Measurements from ENCODE around the gene NBAS. TPM values are rescaled to one million over a fixed set of nuclear protein-coding genes. Genes with fewer than 3 reads are reported as not detected.

The NBAS gene
- polyA plus RNA-seq, 1 experiment, result 35.6 TPM

DNA sequence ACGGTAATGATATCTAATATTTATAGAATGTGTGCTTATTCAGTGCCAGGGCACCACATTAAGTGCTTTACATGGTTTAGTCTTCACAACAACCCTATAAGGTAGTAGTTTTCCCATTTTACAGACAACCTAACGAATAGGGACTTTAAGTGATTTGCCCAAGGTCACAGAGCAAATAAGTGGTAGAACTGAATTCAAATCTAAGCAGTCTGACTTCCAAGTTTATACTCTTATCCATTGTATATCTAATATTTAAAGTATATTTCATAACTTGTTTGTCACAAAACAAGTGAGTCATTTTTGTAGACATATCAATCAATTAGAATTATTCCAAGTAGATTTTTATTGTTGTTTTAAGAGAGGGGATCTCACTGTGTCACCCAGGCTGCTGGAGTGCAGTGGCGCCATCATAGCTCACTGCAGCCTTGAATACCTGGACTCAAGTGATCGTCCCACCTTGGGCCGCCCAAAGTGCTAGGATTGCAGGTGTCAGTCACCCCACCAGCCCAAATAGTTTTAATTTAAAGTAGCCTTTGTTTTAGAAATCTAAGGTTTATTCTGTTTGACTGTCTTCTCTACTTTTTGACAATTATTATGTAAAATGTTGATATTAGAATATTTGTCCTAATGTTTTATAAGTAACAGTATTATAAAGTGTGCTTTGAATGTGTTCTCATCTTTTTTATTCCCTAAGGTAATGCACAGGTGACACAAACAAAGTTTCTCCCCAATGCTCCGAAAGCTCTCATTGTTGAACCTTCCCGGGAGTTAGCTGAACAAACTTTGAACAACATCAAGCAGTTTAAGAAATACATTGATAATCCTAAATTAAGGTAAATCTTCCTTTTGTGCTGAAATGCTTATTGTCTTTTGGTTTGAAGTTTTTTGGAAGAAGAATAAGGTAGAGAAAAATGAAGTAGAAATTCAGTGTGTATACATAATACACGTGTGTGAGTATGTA, 45.6 kb upstream of the NBAS start:
- no peak for DNase-seq (ENCODE audit: low read depth)
- POLR2A ChIA-PET, result no interaction called here
- TF ChIP-seq, protein P1, sequence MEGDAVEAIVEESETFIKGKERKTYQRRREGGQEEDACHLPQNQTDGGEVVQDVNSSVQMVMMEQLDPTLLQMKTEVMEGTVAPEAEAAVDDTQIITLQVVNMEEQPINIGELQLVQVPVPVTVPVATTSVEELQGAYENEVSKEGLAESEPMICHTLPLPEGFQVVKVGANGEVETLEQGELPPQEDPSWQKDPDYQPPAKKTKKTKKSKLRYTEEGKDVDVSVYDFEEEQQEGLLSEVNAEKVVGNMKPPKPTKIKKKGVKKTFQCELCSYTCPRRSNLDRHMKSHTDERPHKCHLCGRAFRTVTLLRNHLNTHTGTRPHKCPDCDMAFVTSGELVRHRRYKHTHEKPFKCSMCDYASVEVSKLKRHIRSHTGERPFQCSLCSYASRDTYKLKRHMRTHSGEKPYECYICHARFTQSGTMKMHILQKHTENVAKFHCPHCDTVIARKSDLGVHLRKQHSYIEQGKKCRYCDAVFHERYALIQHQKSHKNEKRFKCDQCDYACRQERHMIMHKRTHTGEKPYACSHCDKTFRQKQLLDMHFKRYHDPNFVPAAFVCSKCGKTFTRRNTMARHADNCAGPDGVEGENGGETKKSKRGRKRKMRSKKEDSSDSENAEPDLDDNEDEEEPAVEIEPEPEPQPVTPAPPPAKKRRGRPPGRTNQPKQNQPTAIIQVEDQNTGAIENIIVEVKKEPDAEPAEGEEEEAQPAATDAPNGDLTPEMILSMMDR (IDR thresholded peaks at IDR 0.05; ENCODE audit: insufficient read depth, low read depth, low read length), result no peak
- Histone ChIP-seq H3K36me3 (ENCODE audit: control insufficient read depth, insufficient read depth, low read length) (peaks cover 26% of the 10 kb centered on the region), H3K4me3 (ENCODE audit: low read depth, low read length) (no peak overlapping the region), H3K27me3 (ENCODE audit: control insufficient read depth, insufficient read depth, low read length) (no peaks in the 10 kb centered on the region)
- CTCF ChIA-PET, result no interaction called here

DNA sequence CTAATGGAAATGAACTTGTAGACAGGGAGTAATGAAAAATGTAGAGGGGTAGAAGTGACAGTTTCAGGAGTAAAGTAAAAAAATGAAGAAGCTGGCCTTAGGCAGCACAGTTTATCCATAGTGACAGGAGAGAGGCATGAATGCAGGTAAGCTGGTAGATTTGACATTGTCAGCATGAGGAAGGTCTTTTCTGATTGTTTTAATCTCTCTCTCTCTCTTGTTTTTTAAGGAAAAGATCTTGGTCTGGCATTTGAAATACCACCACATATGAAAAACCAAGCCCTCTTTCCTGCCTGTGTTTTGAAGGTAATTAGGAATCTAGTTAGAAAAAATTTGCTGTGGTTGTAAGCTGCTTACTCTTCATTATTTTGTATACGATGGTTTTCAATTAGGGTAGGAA, 44.6 kb upstream of the NBAS start:
- H3K4me3 ChIP-seq (ENCODE audit: low read depth, low read length), result no peak overlapping the region
- peaks cover 29% of the 10 kb centered on the region for H3K36me3 ChIP-seq (ENCODE audit: control insufficient read depth, insufficient read depth, low read length)
- no peaks in the 10 kb centered on the region for H3K27me3 ChIP-seq (ENCODE audit: control insufficient read depth, insufficient read depth, low read length)
- no peak for DNase-seq (ENCODE audit: low read depth)
- CTCF ChIA-PET, result no interaction called here
- POLR2A ChIA-PET, result no interaction called here
- TF ChIP-seq, protein P1 (IDR thresholded peaks at IDR 0.05; ENCODE audit: insufficient read depth, low read depth, low read length), result no peak

DNA sequence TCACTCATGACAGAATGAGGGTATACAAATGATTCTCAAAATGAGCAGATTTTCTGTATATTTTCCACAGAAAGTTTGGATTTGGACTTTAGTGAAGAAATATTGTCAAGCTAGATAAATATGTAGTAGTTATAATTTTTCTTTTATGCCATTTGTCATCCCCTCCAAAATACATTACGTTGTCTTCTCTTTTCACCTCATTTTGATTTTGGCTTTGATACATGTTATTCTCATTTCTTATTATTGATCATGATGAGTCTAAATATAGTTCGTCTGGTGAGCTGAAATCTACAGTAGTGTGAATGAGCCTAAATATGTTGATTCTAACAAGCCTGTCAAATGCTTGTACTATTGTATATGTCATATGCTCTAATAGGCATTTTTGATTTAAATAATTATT, 42.8 kb upstream of the NBAS start:
- Histone ChIP-seq H3K4me3 (ENCODE audit: low read depth, low read length) (no peak overlapping the region), H3K36me3 (ENCODE audit: control insufficient read depth, insufficient read depth, low read length) (peaks cover 27% of the 10 kb centered on the region), H3K27me3 (ENCODE audit: control insufficient read depth, insufficient read depth, low read length) (no peaks in the 10 kb centered on the region)
- ChIA-PET POLR2A (no interaction called here), CTCF (no interaction called here)
- TF ChIP-seq, protein P1 (IDR thresholded peaks at IDR 0.05; ENCODE audit: insufficient read depth, low read depth, low read length), result no peak
- DNase-seq (ENCODE audit: low read depth), result no peak

DNA sequence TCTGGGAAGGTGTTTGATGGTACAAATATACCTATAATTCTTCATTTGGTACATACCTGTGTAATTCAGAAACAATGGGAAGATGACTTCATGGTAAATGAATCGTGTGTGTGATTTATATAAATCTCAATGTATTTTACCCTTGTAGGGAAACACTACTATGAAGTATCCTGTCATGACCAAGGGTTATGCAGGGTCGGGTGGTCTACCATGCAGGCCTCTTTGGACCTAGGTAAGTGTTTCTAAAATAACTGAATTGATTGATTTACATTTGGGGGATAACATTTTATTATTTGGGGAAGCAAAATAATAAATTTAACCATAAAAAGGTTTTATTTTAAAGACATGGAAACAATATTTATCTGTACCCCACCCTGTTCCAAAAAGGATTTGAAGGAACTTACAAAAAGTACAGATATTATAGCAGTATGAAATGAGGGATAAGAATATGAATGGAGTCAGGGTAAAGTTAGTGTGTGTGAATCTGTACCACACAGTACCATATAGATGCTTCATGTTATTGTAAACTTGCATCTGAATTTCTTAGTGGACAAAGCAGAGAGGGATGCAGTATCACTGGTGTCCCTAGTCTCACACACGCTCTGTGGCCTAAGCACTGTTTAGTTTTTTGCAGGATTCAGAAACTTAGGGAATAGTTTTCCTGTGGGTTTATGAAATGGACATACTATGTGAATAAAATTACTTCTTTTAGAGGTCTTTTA, 42.1 kb upstream of the NBAS start:
- POLR2A ChIA-PET, result no interaction called here
- no peak for DNase-seq (ENCODE audit: low read depth)
- no peaks in the 10 kb centered on the region for H3K27me3 ChIP-seq (ENCODE audit: control insufficient read depth, insufficient read depth, low read length)
- TF ChIP-seq, protein P1 (IDR thresholded peaks at IDR 0.05; ENCODE audit: insufficient read depth, low read depth, low read length), result no peak
- H3K36me3 ChIP-seq (ENCODE audit: control insufficient read depth, insufficient read depth, low read length), result peaks cover 25% of the 10 kb centered on the region
- H3K4me3 ChIP-seq (ENCODE audit: low read depth, low read length), result no peak overlapping the region
- CTCF ChIA-PET, result no interaction called here

DNA sequence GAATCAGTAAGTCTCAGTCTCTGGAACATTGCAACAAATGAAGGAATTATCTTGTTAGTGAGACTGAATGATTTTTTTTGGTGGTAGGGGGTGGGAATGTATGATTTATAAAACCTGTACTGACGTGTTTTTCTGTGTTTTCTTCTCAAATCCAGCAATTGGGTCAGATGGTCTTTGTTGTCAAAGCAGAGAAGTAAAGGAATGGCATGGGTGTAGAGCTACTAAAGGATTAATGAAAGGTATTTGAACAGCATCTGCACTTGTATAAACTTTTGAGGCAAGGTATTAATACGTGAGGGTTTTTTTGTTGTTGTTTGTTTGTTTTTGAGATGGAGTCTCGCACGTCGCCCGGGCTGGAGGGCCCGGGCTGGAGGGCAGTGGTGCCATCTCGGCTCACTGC, 41.3 kb upstream of the NBAS start:
- no peak for DNase-seq (ENCODE audit: low read depth)
- peaks cover 22% of the 10 kb centered on the region for H3K36me3 ChIP-seq (ENCODE audit: control insufficient read depth, insufficient read depth, low read length)
- CTCF ChIA-PET, result interaction anchor here (0.7 to 1.3 kb wide), 2 partner anchors 9 to 14 kb away, joined by 3 to 4 read pairs; no protein-coding TSS in a partner anchor
- TF ChIP-seq, protein P1 (IDR thresholded peaks at IDR 0.05; ENCODE audit: insufficient read depth, low read depth, low read length), result no peak
- H3K4me3 ChIP-seq (ENCODE audit: low read depth, low read length), result no peak overlapping the region
- POLR2A ChIA-PET, result no interaction called here
- no peaks in the 10 kb centered on the region for H3K27me3 ChIP-seq (ENCODE audit: control insufficient read depth, insufficient read depth, low read length)

Measured in BJ (cell line).